ENCODE results near the gene FMO3. TPM values are rescaled to one million over a fixed set of nuclear protein-coding genes. Genes with fewer than 3 reads are reported as not detected.
A peak's percentile ranks its signal among the peaks of the same experiment; 100 is the strongest.

FMO3 gene
- total RNA-seq, 1 donor, result not detected

- no peak for DNase-seq (ENCODE audit: low read depth)
- TF ChIP-seq CTCF (IDR thresholded peaks at IDR 0.05; ENCODE audit: insufficient read depth, low read length), result no peak
- H3K4me3 ChIP-seq (ENCODE audit: low read depth, low read length), result no peak overlapping the region
These were observed 32.2 kb downstream of the FMO3 start for GRCh38 chr1:171122893-171123292.

DNA sequence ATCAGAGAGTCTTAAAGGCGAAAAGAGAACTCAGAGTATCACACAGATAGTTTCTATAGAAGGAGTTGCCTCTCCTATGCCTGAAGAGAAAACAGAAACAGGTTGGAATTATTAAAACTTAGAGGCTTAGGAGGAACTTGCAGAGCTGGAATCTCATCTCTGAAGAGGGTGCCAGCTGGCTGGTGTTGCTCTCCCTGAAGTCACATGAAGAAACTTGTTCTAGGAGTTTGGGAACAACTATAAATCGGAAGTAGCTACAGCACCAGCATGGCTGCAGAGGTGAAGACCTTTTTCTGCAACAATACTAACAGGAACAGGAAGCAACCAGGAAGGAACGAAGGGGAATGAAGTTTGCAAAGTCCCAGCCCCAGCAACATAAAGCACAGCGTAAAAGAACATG is 35.8 kb downstream of the FMO3 start:
- no peak for TF ChIP-seq CTCF (IDR thresholded peaks at IDR 0.05; ENCODE audit: insufficient read depth, low read length)
- peak; percentile 58 for DNase-seq (ENCODE audit: low read depth)

DNA sequence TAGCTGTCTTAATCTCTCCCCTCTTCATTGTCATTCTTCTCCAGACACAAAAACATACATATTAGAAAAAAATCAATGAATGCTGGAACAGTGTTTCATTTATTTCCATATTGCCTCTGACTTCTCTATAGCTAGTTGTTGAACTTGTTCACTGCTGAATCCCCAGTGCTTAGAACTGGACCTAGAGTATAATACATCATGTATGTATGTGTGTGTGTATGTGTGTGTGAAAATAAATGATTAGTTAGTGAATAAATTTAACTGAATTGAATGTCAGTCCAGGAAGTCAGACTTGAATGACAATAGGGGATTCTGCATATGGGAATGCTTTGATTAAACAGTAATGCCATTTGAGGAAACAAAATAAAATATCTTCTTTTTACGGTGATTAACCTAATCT is 36.4 kb downstream of the FMO3 start:
- no peak overlapping the region for H3K4me3 ChIP-seq (ENCODE audit: low read depth, low read length)
- TF ChIP-seq CTCF (IDR thresholded peaks at IDR 0.05; ENCODE audit: insufficient read depth, low read length), result no peak

More for the DNA sequence above, 35.8 kb downstream of the FMO3 start:
- H3K4me3 ChIP-seq (ENCODE audit: low read depth, low read length), result no peak overlapping the region

GRCh38 chr1:171127501-171127900 is 36.8 kb downstream of the FMO3 start:
- no peak for TF ChIP-seq CTCF (IDR thresholded peaks at IDR 0.05; ENCODE audit: insufficient read depth, low read length)
- peak; percentile 94 for DNase-seq (ENCODE audit: low read depth)
- H3K4me3 ChIP-seq (ENCODE audit: low read depth, low read length), result no peak overlapping the region

More for the DNA sequence above, 36.4 kb downstream of the FMO3 start:
- DNase-seq (ENCODE audit: low read depth), result no peak

- no peak for TF ChIP-seq CTCF (IDR thresholded peaks at IDR 0.05; ENCODE audit: insufficient read depth, low read length)
- no peak overlapping the region for H3K4me3 ChIP-seq (ENCODE audit: low read depth, low read length)
- no peak for DNase-seq (ENCODE audit: low read depth)
These were observed 37.8 kb downstream of the FMO3 start for GRCh38 chr1:171128463-171128862.

DNA sequence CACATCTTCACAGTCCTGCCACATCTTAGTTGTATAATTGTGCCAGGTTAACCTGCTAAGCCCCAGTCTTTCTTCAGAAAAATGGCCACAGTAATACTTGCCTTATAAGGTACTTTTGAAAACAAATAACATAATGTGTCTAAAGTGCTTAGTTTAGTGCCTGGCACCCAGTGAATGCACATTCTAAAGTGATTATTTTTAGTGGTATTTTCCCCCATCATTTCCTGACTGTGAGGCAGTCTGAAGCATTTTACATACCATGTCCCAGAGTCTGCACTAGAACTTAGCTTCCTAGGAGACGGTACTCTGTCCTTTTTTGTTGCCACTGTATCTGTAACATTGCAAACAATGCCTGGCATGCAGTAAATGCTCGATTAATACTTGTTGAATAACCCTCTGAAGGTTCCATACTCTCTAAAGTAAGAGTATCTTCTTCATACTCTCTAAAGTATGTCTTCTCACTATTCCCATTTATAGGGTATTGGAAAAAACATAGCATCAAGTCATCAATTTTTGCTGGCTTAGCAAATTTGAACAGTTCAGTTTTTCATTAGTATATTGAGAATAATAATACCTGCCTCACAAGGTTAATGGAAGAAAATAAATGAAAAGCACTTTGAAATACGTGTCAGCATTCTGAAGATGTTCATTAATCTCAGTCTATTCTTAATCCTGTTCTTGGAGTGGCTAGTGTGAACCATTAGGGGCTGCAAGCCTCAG is 43.7 kb downstream of the FMO3 start:
- no peak for DNase-seq (ENCODE audit: low read depth)
- no peak overlapping the region for H3K4me3 ChIP-seq (ENCODE audit: low read depth, low read length)
- no peak for TF ChIP-seq CTCF (IDR thresholded peaks at IDR 0.05; ENCODE audit: insufficient read depth, low read length)

GRCh38 chr1:171137580-171137979 is 46.9 kb downstream of the FMO3 start:
- DNase-seq (ENCODE audit: low read depth), result no peak
- no peak overlapping the region for H3K4me3 ChIP-seq (ENCODE audit: low read depth, low read length)

More at GRCh38 chr1:171137580-171137979, 46.9 kb downstream of the FMO3 start:
- no peak for TF ChIP-seq CTCF (IDR thresholded peaks at IDR 0.05; ENCODE audit: insufficient read depth, low read length)

All from fibroblast of the aortic adventitia (primary cell).